C4-2B (cell line): ENCODE results near the gene AMT.
A peak's percentile ranks its signal among the peaks of the same experiment; 100 is the strongest.

Experiments
- H3K27ac ChIP-seq: fragments of 450-650 bp; 2 replicates; pipeline ENCODE4 v1.5.1; 2017
- ZFX ChIP-seq: fragments of 450-650 bp; IDR thresholded peaks from 2 replicates; pipeline ENCODE4 v1.6.1; 2017
- TF ChIP-seq, protein P1 (sequence below): fragments of 450-650 bp; conservative IDR thresholded peaks from 2 replicates; pipeline ENCODE4 v1.5.1; 2017; ENCODE audit warnings: mild to moderate bottlenecking

The AMT gene

GRCh38 chr3:49416867-49417266, 5.4 kb downstream of the AMT start:
- no peak overlapping the region for H3K27ac ChIP-seq
- TF ChIP-seq, protein P1, sequence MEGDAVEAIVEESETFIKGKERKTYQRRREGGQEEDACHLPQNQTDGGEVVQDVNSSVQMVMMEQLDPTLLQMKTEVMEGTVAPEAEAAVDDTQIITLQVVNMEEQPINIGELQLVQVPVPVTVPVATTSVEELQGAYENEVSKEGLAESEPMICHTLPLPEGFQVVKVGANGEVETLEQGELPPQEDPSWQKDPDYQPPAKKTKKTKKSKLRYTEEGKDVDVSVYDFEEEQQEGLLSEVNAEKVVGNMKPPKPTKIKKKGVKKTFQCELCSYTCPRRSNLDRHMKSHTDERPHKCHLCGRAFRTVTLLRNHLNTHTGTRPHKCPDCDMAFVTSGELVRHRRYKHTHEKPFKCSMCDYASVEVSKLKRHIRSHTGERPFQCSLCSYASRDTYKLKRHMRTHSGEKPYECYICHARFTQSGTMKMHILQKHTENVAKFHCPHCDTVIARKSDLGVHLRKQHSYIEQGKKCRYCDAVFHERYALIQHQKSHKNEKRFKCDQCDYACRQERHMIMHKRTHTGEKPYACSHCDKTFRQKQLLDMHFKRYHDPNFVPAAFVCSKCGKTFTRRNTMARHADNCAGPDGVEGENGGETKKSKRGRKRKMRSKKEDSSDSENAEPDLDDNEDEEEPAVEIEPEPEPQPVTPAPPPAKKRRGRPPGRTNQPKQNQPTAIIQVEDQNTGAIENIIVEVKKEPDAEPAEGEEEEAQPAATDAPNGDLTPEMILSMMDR, result no peak
- TF ChIP-seq ZFX, result no peak

DNA sequence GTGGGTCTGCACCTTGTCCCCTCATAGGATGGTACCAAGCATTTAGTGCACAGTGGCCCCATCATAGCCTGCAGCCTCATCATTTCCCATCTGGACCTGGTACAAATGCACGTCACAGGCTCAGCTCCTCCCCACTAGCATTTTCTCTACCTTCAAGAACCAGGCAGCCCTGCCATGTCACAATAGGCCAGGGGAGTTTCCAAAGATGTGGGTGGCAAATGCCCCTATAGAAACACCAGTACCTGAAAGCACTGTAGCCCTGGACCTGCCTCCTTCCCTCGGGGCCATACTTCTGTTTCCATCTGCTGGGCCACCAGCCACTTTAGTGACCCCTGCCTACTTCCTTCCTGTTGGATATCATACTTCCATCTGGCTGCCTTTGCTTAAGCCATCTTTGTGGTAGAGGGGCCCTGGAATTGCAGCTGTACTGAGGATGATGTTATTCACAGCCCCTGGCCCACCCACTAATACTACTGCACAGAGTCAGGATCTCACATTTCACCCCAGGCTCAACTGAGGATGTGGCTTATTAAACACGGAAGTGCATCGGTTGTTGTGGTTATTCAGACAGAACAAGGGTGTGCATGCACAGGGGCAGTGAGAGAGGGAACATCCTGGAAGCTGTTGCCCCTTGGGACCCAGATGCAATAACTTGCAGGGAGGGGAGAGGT, 6.2 kb downstream of the AMT start:
- no peak overlapping the region for H3K27ac ChIP-seq
- TF ChIP-seq, protein P1, result no peak
- no peak for TF ChIP-seq ZFX

GRCh38 chr3:49414753-49415152, 7.5 kb downstream of the AMT start:
- no peak for TF ChIP-seq ZFX
- TF ChIP-seq, protein P1, result no peak
- H3K27ac ChIP-seq, result no peak overlapping the region

DNA sequence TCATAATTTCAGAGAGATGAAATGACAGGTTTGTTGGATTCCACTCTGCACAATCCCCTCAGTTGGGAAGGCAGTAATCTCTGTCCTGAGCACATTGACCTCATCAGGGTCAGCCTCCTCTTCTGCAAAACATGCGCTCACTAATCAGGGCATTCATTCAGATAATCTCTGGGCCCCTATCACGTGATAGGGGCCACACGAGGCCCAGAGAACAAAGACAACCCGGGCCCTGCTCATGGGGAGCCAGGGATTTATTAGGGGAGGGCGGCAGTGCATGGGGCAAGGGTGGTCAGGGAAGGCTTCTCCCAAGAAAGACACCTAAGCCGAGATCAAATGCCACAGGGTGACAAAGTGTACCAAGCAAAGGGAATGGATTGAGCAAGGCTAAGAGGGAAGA, 8.9 kb downstream of the AMT start:
- no peak for TF ChIP-seq ZFX
- TF ChIP-seq, protein P1, result no peak
- H3K27ac ChIP-seq, result peak overlapping the region; percentile 94

GRCh38 chr3:49412632-49413337, 9.5 kb downstream of the AMT start:
- TF ChIP-seq, protein P1, result no peak
- TF ChIP-seq ZFX, result no peak; the same call in 1 of the 2 replicates
- peak overlapping the region; percentile 94 for H3K27ac ChIP-seq

DNA sequence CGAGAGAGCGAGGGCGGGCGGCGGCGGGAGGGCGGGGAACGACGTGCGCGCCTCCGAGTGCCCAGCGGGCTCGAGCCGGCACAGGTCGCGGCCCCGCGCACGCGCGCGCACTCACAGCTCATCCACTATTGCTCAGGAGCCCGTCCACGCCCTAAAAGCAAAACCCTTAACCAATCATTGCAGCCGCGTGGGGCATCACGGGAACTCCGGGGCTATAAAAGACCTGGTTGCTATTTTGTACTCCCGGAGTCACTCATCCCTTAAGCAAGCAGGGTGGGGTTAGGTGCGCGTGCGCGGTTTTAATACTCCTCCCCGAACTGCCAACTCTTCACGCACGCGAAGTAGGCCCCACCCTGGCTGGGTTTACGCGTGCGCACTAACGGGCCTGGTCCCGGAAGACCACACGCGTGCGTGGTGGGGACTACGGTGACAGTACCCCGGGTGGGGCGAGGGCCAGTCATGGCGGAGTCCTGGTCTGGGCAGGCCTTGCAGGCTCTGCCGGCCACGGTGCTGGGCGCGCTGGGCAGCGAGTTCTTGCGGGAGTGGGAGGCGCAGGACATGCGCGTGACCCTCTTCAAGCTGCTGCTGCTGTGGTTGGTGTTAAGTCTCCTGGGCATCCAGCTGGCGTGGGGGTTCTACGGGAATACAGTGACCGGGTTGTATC, 10.2 kb downstream of the AMT start, which contains the start of the genes RHOA and TCTA:
Gene RHOA (minus strand): TSS at position 9 of the 664 bp plus-strand sequence. CDS start 36,387 bp downstream, outside the sequence.
Gene TCTA (plus strand): TSS at position 456 of the 664 bp plus-strand sequence. CDS start 4 bp downstream, at position 460.
- TF ChIP-seq, protein P1, result no peak
- peak; percentile 47; the same call in 1 of the 2 replicates for TF ChIP-seq ZFX
- peak within 1 kb of the TSS; percentile 94 for H3K27ac ChIP-seq
